Esophagus (tissue), 2 donors: ENCODE results near the gene VIPAS39. TPM values are rescaled to one million over a fixed set of nuclear protein-coding genes. Genes with fewer than 3 reads are reported as not detected.

Experiments
- H3K27ac ChIP-seq, 2 donors: one replicate each; pipeline ENCODE4 v1.5.1; 2013; ENCODE audit warnings: low read depth in 2 of 2, mild to moderate bottlenecking in 2 of 2, inconsistent platforms in 1 of 2, low read length in 1 of 2, moderate library complexity in 1 of 2
- H3K27me3 ChIP-seq, 2 donors: one replicate each; pipeline ENCODE4 v1.6.1; 2013; ENCODE audit warnings: low read length in 2 of 2, control low read depth in 1 of 2, mild to moderate bottlenecking in 1 of 2; ENCODE audit not compliant: insufficient read depth in 2 of 2, control insufficient read depth in 1 of 2
- H3K36me3 ChIP-seq, 2 donors: one replicate each; pipeline ENCODE4 v1.6.1; 2013; ENCODE audit warnings: low read length in 1 of 2; ENCODE audit not compliant: control insufficient read depth in 2 of 2, insufficient read depth in 2 of 2
- H3K4me1 ChIP-seq, 2 donors: one replicate each; pipeline ENCODE4 v1.6.1; 2013; ENCODE audit warnings: low read length in 1 of 2; ENCODE audit not compliant: control insufficient read depth in 2 of 2, insufficient read depth in 2 of 2
- H3K4me3 ChIP-seq, 2 donors: one replicate each; pipeline ENCODE4 v1.5.1; 2013; ENCODE audit warnings: low read length in 2 of 2, mild to moderate bottlenecking in 2 of 2, low read depth in 1 of 2, moderate library complexity in 1 of 2
- H3K9me3 ChIP-seq, 2 donors: one replicate each; pipeline ENCODE4 v1.6.1; 2013; ENCODE audit warnings: mild to moderate bottlenecking in 2 of 2, low read depth in 1 of 2, low read length in 1 of 2, moderate library complexity in 1 of 2; ENCODE audit not compliant: control insufficient read depth in 2 of 2, insufficient read depth in 1 of 2
- WGBS, 2 donors: extraction: QIAGEN DNeasy Blood & Tissue Kit; methylation state at CpG; one replicate each; pipeline ENCODE4 v1.1.7; 2013; 5-methylcytosine and 5-hydroxymethylcytosine counted together
- polyA plus RNA-seq, 2 donors: library from polyadenylated mRNA; stranded (reverse); fragments of 200-250 nt; gene quantifications; one replicate each; pipeline ENCODE4 v1.2.3, GENCODE V29; 2013
- donor health status: healthy with polysubstance abuse.
- donor health status: Bipolar disorder and iron deficiency.

The VIPAS39 gene
- polyA plus RNA-seq, result 1 to 10 TPM; 7.5 to 10.0 TPM

GRCh38 chr14:77457522-77458248 is at the start of gene VIPAS39, which contains the start of gene AHSA1:
Gene VIPAS39, minus strand, starts transcription at chr14:77457601. Its CDS starts 3,499 bp downstream, at chr14:77454102.
Gene AHSA1, plus strand, starts transcription at chr14:77458093. Its CDS starts 97 bp downstream, at chr14:77458190.
- peak within 1 kb of the TSS; percentile 87 to 96 for H3K27ac ChIP-seq
- H3K4me3 ChIP-seq, result peak within 1 kb of the TSS; percentile 84 to 98
- H3K27me3 ChIP-seq, result no peaks in the 10 kb centered on the region
- no peaks in the 10 kb centered on the region for H3K9me3 ChIP-seq
- peaks cover 7 to 16% of the 10 kb centered on the region in 2 donors for H3K36me3 ChIP-seq
- 0% methylated on average over 50 of the region's 50 CpGs for WGBS, 2 donors
- peaks cover 0 to 2% of the 10 kb centered on the region in 2 donors for H3K4me1 ChIP-seq

GRCh38 chr14:77505031-77505430 is 47.6 kb upstream of the VIPAS39 start:
- H3K4me3 ChIP-seq, result no peak overlapping the region
- no peaks in the 10 kb centered on the region for H3K27me3 ChIP-seq
- H3K4me1 ChIP-seq, result no peaks in the 10 kb centered on the region
- peaks cover 4% of the 10 kb centered on the region in 2 donors for H3K36me3 ChIP-seq
- H3K9me3 ChIP-seq, result no peaks in the 10 kb centered on the region
- no peak overlapping the region for H3K27ac ChIP-seq
- 70 to 73% methylated on average over 4 of the region's 4 CpGs for WGBS, 2 donors

GRCh38 chr14:77503138-77503537 is 45.7 kb upstream of the VIPAS39 start:
- Histone ChIP-seq H3K36me3 (peaks cover 4% of the 10 kb centered on the region in 2 donors), H3K27ac (no peak overlapping the region), H3K9me3 (no peaks in the 10 kb centered on the region), H3K4me1 (peaks cover 4 to 5% of the 10 kb centered on the region in 2 donors), H3K27me3 (peaks cover 0 to 2% of the 10 kb centered on the region in 2 donors), H3K4me3 (no peak overlapping the region)
- WGBS, 2 donors, result 96 to 98% methylated on average over 5 of the region's 5 CpGs

GRCh38 chr14:77502109-77502782 is 44.8 kb upstream of the VIPAS39 start:
- 78 to 81% methylated on average over 11 of the region's 11 CpGs for WGBS, 2 donors
- Histone ChIP-seq H3K36me3 (peaks cover 0 to 2% of the 10 kb centered on the region in 2 donors), H3K9me3 (no peaks in the 10 kb centered on the region), H3K4me3 (no peak overlapping the region), H3K27me3 (peaks cover 0 to 5% of the 10 kb centered on the region in 2 donors), H3K4me1 (peaks cover 5 to 7% of the 10 kb centered on the region in 2 donors), H3K27ac (no peak overlapping the region)

- Histone ChIP-seq H3K4me3 (peak overlapping the region; percentile 48 to 54), H3K9me3 (no peaks in the 10 kb centered on the region), H3K36me3 (no peaks in the 10 kb centered on the region), H3K27ac (no peak overlapping the region), H3K27me3 (peaks cover 0 to 5% of the 10 kb centered on the region in 2 donors), H3K4me1 (peaks cover 5 to 7% of the 10 kb centered on the region in 2 donors)
- WGBS, 2 donors, result 3 to 4% methylated on average over 52 to 53 of the region's 53 CpGs
Measured at GRCh38 chr14:77498984-77499527, 41.7 kb upstream of the VIPAS39 start.

- H3K9me3 ChIP-seq, result no peaks in the 10 kb centered on the region
- H3K27me3 ChIP-seq, result peaks cover 0 to 5% of the 10 kb centered on the region in 2 donors
- H3K36me3 ChIP-seq, result no peaks in the 10 kb centered on the region
- H3K4me3 ChIP-seq, result peak within 1 kb of the TSS; percentile 48 to 54
- 2 to 3% methylated on average over 93 to 104 of the region's 104 CpGs for WGBS, 2 donors
- H3K27ac ChIP-seq, result no peak within 1 kb of the TSS
- H3K4me1 ChIP-seq, result peaks cover 5 to 7% of the 10 kb centered on the region in 2 donors
Measured at GRCh38 chr14:77498120-77498979, 40.9 kb upstream of the VIPAS39 start, which contains the start of gene ISM2. Gene ISM2, minus strand, starts transcription at chr14:77498816. Its CDS starts 23 bp downstream, at chr14:77498793.

- Histone ChIP-seq H3K9me3 (no peaks in the 10 kb centered on the region), H3K4me3 (no peak overlapping the region), H3K36me3 (no peaks in the 10 kb centered on the region), H3K27ac (no peak overlapping the region), H3K4me1 (peaks cover 5 to 7% of the 10 kb centered on the region in 2 donors), H3K27me3 (peaks cover 0 to 5% of the 10 kb centered on the region in 2 donors)
- WGBS, 2 donors, result 42 to 64% methylated on average over 7 of the region's 7 CpGs
Measured at GRCh38 chr14:77495334-77495733, 37.9 kb upstream of the VIPAS39 start.

- H3K36me3 ChIP-seq, result no peaks in the 10 kb centered on the region
- 92 to 94% methylated on average over 5 of the region's 5 CpGs for WGBS, 2 donors
- no peaks in the 10 kb centered on the region for H3K9me3 ChIP-seq
- no peaks in the 10 kb centered on the region for H3K4me1 ChIP-seq
- no peak overlapping the region for H3K27ac ChIP-seq
- no peaks in the 10 kb centered on the region for H3K27me3 ChIP-seq
- H3K4me3 ChIP-seq, result no peak overlapping the region
Measured at GRCh38 chr14:77491056-77491455, 33.7 kb upstream of the VIPAS39 start.
